H1 (cell line): ENCODE measurements around the gene CGN. TPM values are rescaled to one million over a fixed set of nuclear protein-coding genes. Genes with fewer than 3 reads are reported as not detected.

Experiments
- BCL11A ChIP-seq, 2 experiments: IDR thresholded peaks; one replicate each; pipeline ENCODE4 v1.6.1; 2011; ENCODE audit warnings: low read depth in 2 of 2, low read length in 2 of 2, mild to moderate bottlenecking in 2 of 2
- CBX5 ChIP-seq: fragments of 300-800, 300-1000 bp; sonication (generic); IDR thresholded peaks from 2 replicates; pipeline ENCODE4 v1.7.1; 2016; ENCODE audit warnings: antibody characterized with exemption, low read length, low read depth
- CEBPB ChIP-seq: IDR thresholded peaks from 2 replicates; pipeline ENCODE4 v1.6.1; 2012; ENCODE audit warnings: low read depth, low read length
- CHD1 ChIP-seq: IDR thresholded peaks from 2 replicates; pipeline ENCODE4 v1.6.1; 2012; ENCODE audit warnings: low read depth, low read length, improper control_type of control experiment
- E2F6 ChIP-seq: IDR thresholded peaks from 2 replicates; pipeline ENCODE4 v1.6.1; 2012; ENCODE audit warnings: inconsistent platforms
- JUND ChIP-seq: IDR thresholded peaks from 2 replicates; pipeline ENCODE4 v1.6.1; 2011; ENCODE audit warnings: mild to moderate bottlenecking, improper control_type of control experiment, low read length
- MAX ChIP-seq: IDR thresholded peaks from 2 replicates; pipeline ENCODE4 v1.6.1; 2012; ENCODE audit warnings: inconsistent platforms
- RXRA ChIP-seq: IDR thresholded peaks from 2 replicates; pipeline ENCODE4 v1.6.1; 2011; ENCODE audit warnings: low read depth, mild to moderate bottlenecking, low read length, moderate library complexity; ENCODE audit not compliant: insufficient read depth
- YY1 ChIP-seq: IDR thresholded peaks from 2 replicates; pipeline ENCODE4 v1.6.1; 2011; ENCODE audit warnings: low read depth, mild to moderate bottlenecking, low read length
- ZNF274 ChIP-seq: IDR thresholded peaks from 2 replicates; pipeline ENCODE4 v1.7.0; 2012; ENCODE audit warnings: low read length, borderline replicate concordance; ENCODE audit errors: extremely low read depth
- polyA plus RNA-seq, 7 experiments: library from polyadenylated mRNA; depleted of rRNA in 3 of 7; stranded (reverse) in 5 of 7; unstranded in 2 of 7; fragments of >200 nt in 5 of 7; fragments of 200-250 nt in 2 of 7; gene quantifications; 1 replicate in 5 of 7; 2 replicates in 1 of 7; 4 replicates in 1 of 7; pipeline versions ENCODE4 v1.2.1 to v1.2.3, GENCODE V29; 2011 to 2013; ENCODE audit warnings: missing spikeins in 2 of 7, mixed read lengths in 2 of 7
- total RNA-seq: library from RNA; stranded (reverse); fragmentation: NEBNext Ultra II Directional; extraction: Animal tissue kit (Norgen Biotek cat#: 25700); gene quantifications from 2 replicates; pipeline ENCODE4 v1.2.1, GENCODE V29; 2021

Gene CGN
- total and polyA plus RNA-seq, 2 of the 8 experiments (the other 6 are each of a cell fraction or from before 2014, with no cell fraction given) = 15.9 to 52.7 TPM

- no peak for TF ChIP-seq ZNF274
- TF ChIP-seq JUND = no peak
- TF ChIP-seq YY1 = no peak
- TF ChIP-seq CHD1 = no peak
- no peak for TF ChIP-seq CBX5
- TF ChIP-seq RXRA = no peak
- no peak for TF ChIP-seq CEBPB
- TF ChIP-seq BCL11A (IDR thresholded peaks at IDR 0.05; ENCODE audit: low read depth in 2 of 2, low read length in 2 of 2) = no peak
- no peak for TF ChIP-seq E2F6
- TF ChIP-seq MAX = no peak
Measured at GRCh38 chr1:151502035-151502700, 9.0 kb upstream of the CGN start (continued).
